NCI-H2196 treated with DMSO at 0.1 percent for 48 hours (cell line): Measurements from ENCODE around the gene AMZ2.
"Not testable (repeated sequence)": the region's sequence is repeated elsewhere in the genome, so short reads cannot be mapped to it uniquely, and the experiment has no call there.

Source experiments
- DNase-seq: peaks from one replicate; lab custom pipeline; 2025; ENCODE audit not compliant: unreplicated experiment; lab: John Stamatoyannopoulos, UW

Gene AMZ2

GRCh38 chr17:68220186-68220585 is 27.7 kb upstream of the AMZ2 start:
- not testable (repeated sequence) for DNase-seq

GRCh38 chr17:68220786-68221185 is 27.1 kb upstream of the AMZ2 start:
- not testable (repeated sequence) for DNase-seq

- no peak for DNase-seq
Measured at GRCh38 chr17:68221786-68222185, 26.1 kb upstream of the AMZ2 start.

GRCh38 chr17:68222606-68223005 is 25.2 kb upstream of the AMZ2 start:
- no peak for DNase-seq

GRCh38 chr17:68225055-68225454 is 22.8 kb upstream of the AMZ2 start:
- DNase-seq: not testable (repeated sequence)

GRCh38 chr17:68228039-68228680 is 19.7 kb upstream of the AMZ2 start:
- not testable (repeated sequence) for DNase-seq

GRCh38 chr17:68228817-68229570 is 18.8 kb upstream of the AMZ2 start:
- no peak for DNase-seq

- DNase-seq: no peak
Measured at GRCh38 chr17:68229619-68230018, 18.2 kb upstream of the AMZ2 start.

GRCh38 chr17:68231131-68231530 is 16.7 kb upstream of the AMZ2 start:
- DNase-seq: not testable (repeated sequence)

GRCh38 chr17:68231541-68231940 is 16.3 kb upstream of the AMZ2 start:
- no peak for DNase-seq

- DNase-seq: not testable (repeated sequence)
Measured at GRCh38 chr17:68232741-68233140, 15.1 kb upstream of the AMZ2 start.

GRCh38 chr17:68234726-68235335 is 13.0 kb upstream of the AMZ2 start:
- DNase-seq: not testable (repeated sequence)

- not testable (repeated sequence) for DNase-seq
Measured at GRCh38 chr17:68235336-68235791, 12.5 kb upstream of the AMZ2 start.

- DNase-seq: not testable (repeated sequence)
Measured at GRCh38 chr17:68237369-68238163, 10.3 kb upstream of the AMZ2 start.

GRCh38 chr17:68238164-68238870 is 9.5 kb upstream of the AMZ2 start:
- DNase-seq: no peak

GRCh38 chr17:68238871-68239253 is 9.0 kb upstream of the AMZ2 start:
- no peak for DNase-seq

- no peak for DNase-seq
Measured at GRCh38 chr17:68239632-68240366, 8.0 kb upstream of the AMZ2 start.

GRCh38 chr17:68246271-68247028 is 1.4 kb upstream of the AMZ2 start:
- DNase-seq: no peak

- DNase-seq: no peak
Measured at GRCh38 chr17:68248199-68248825, 469 bp downstream of the AMZ2 start.
